Small intestine (tissue), 7 donors: Measurements from ENCODE around the gene SDF4. TPM values are rescaled to one million over a fixed set of nuclear protein-coding genes. Genes with fewer than 3 reads are reported as not detected.

Source experiments
- DNase-seq, 2 donors: peaks; one replicate each; pipeline versions ENCODE4 v3.0.0 to v3.0.0-alpha.2; 2013
- FAIRE-seq: peaks from 2 replicates; lab custom pipeline; 2012; peaks lifted over from hg19 to GRCh38; lab: Jason Lieb, UNC
- H3K27ac ChIP-seq, 3 donors: one replicate each; pipeline ENCODE4 v1.5.1; 2013; ENCODE audit warnings: low read length in 2 of 3, mild to moderate bottlenecking in 2 of 3, control low read depth in 1 of 3, inconsistent platforms in 1 of 3, low read depth in 1 of 3, moderate library complexity in 1 of 3
- H3K27me3 ChIP-seq, 3 donors: one replicate each; pipeline ENCODE4 v1.6.1; 2013; ENCODE audit warnings: low read length in 3 of 3, inconsistent platforms in 1 of 3; ENCODE audit not compliant: control insufficient read depth in 3 of 3, insufficient read depth in 3 of 3
- H3K36me3 ChIP-seq, 3 donors: one replicate each; pipeline ENCODE4 v1.6.1; 2013; ENCODE audit warnings: low read length in 3 of 3, inconsistent platforms in 1 of 3, low read depth in 1 of 3, mild to moderate bottlenecking in 1 of 3, moderate library complexity in 1 of 3; ENCODE audit not compliant: control insufficient read depth in 3 of 3, insufficient read depth in 2 of 3
- H3K4me1 ChIP-seq, 3 donors: one replicate each; pipeline ENCODE4 v1.6.1; 2013; ENCODE audit warnings: low read length in 2 of 3, inconsistent platforms in 1 of 3, low read depth in 1 of 3, mild to moderate bottlenecking in 1 of 3, moderate library complexity in 1 of 3; ENCODE audit not compliant: control insufficient read depth in 3 of 3, insufficient read depth in 2 of 3
- H3K4me3 ChIP-seq, 3 donors: one replicate each; pipeline ENCODE4 v1.5.1; 2013; ENCODE audit warnings: low read length in 3 of 3, control low read depth in 1 of 3, inconsistent platforms in 1 of 3, low read depth in 1 of 3, mild to moderate bottlenecking in 1 of 3, moderate library complexity in 1 of 3
- H3K9me3 ChIP-seq, 2 donors: one replicate each; pipeline ENCODE4 v1.6.1; 2013; ENCODE audit warnings: low read depth in 1 of 2, low read length in 1 of 2; ENCODE audit not compliant: control insufficient read depth in 2 of 2, insufficient read depth in 1 of 2
- WGBS, 3 donors: extraction: QIAGEN DNeasy Blood & Tissue Kit; methylation state at CpG; one replicate each; pipeline ENCODE4 v1.1.7; 2013; 5-methylcytosine and 5-hydroxymethylcytosine counted together
- polyA plus RNA-seq, 4 donors: library from polyadenylated mRNA; stranded (reverse) in 3 of 4; unstranded in 1 of 4; fragments of 200-250 nt in 3 of 4; fragments of 120-200 nt in 1 of 4; gene quantifications; one replicate each; pipeline versions ENCODE4 v1.2.1 to v1.2.3, GENCODE V29; 2013
- donor health status: healthy with polysubstance abuse.
- donor health status: control.
- donor health status: control.
- donor health status: Bipolar disorder and iron deficiency.
- donor health status: healthy.

The SDF4 gene
- polyA plus RNA-seq, 4 donors, result 91.2 to 190 (median 151) TPM

DNA sequence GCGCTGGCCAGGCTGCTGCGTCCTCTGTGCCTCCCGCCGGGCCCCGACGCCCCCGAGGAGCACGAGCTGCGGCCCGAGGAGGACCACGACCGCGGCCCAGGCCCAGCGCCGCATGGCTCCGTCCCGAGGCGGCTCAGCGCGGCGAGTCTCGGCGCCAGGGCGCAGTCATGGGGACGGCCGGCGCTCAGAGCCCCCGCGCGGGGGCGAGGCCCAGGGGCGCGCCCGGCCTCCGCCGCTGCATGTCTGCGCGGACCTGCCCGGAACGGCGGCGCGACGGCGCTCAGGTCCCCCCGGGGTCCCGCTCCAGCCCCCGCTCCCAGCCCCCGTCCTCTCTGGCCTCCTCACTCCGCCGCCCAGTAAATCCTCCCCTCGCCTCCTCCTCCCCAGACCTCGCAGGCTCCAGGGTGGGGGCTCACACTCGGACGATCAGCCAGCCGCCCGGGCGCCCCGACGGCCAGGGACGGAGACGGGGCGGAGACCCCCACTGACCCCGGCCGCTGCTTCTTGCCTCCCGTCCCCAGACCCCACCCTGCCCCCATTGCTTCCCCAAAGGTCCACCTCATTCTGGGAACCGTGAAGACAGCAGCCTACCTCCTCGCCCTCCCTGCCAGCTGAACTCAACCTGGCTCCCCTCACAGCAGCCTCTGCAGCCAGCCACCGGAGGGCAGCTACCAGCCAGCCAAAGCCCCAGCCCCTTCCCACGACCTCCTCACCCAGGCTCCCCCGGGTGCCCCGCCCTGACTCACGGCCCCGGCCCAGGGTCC lies 15.0 kb upstream of the SDF4 start, which contains the start of gene C1QTNF12:
C1QTNF12 (minus strand) TSS at position 146 of the 764 bp plus-strand sequence; CDS start at position 114, 32 bp downstream.
- FAIRE-seq, result no peak
- H3K36me3 ChIP-seq, result peaks cover 0 to 20% (median 0%) of the 10 kb centered on the region in 3 donors
- H3K9me3 ChIP-seq, result no peaks in the 10 kb centered on the region
- H3K4me3 ChIP-seq, result no peak within 1 kb of the TSS
- H3K4me1 ChIP-seq, result peaks cover 0 to 12% (median 2%) of the 10 kb centered on the region in 3 donors
- peaks cover 11 to 29% (median 22%) of the 10 kb centered on the region in 3 donors for H3K27me3 ChIP-seq
- peak in 1 of 2 donors; percentile 32 for DNase-seq
- WGBS, 3 donors, result 3 to 5% (median 4%) methylated on average over 42 to 74 of the region's 74 CpGs
- no peak within 1 kb of the TSS for H3K27ac ChIP-seq

DNA sequence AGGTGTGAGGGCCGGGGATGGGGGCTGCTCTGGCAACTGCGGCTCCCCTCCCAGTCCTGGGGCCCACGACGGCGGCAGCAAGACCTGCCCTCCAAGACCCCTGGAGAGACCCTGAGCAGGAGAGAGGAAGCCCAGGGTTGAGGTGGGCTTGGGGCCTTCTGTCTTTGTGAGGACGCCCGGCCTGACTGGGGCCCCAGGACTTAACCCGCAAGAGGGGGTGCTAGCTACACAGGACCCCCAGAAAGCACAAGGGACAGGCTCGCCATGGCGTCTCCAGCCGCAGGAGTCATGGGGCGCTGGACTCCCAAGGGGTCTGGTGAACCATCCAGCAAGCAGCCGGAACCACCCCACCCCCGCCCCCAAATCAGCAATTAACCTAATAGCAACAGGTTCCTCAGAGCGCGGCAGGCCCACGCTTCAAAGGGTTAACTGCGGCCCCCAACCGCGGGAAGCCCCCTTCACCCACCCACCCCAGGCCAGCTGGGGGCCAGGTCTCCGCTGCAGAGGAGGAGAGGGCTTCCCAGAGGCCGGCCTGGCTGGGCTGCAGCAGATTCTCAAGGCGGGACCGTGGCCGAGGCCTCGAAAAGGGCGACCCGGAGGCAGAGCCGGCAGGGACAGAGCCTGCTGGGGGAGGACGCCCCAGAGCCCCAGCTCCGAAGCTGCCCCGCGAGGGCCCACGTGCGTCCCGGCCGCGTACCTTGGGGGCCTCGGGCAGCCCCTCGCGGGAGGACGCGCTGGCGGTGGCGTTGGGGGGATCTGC lies 14.2 kb upstream of the SDF4 start:
- H3K4me3 ChIP-seq, result no peak overlapping the region
- peaks cover 0 to 12% (median 2%) of the 10 kb centered on the region in 3 donors for H3K4me1 ChIP-seq
- FAIRE-seq (no peak), DNase-seq (no peak)
- H3K27ac ChIP-seq, result no peak overlapping the region
- WGBS, 3 donors, result 23 to 37% (median 35%) methylated on average over 37 to 45 of the region's 45 CpGs
- peaks cover 0 to 20% (median 0%) of the 10 kb centered on the region in 3 donors for H3K36me3 ChIP-seq
- H3K9me3 ChIP-seq, result no peaks in the 10 kb centered on the region
- H3K27me3 ChIP-seq, result peaks cover 11 to 29% (median 22%) of the 10 kb centered on the region in 3 donors

DNA sequence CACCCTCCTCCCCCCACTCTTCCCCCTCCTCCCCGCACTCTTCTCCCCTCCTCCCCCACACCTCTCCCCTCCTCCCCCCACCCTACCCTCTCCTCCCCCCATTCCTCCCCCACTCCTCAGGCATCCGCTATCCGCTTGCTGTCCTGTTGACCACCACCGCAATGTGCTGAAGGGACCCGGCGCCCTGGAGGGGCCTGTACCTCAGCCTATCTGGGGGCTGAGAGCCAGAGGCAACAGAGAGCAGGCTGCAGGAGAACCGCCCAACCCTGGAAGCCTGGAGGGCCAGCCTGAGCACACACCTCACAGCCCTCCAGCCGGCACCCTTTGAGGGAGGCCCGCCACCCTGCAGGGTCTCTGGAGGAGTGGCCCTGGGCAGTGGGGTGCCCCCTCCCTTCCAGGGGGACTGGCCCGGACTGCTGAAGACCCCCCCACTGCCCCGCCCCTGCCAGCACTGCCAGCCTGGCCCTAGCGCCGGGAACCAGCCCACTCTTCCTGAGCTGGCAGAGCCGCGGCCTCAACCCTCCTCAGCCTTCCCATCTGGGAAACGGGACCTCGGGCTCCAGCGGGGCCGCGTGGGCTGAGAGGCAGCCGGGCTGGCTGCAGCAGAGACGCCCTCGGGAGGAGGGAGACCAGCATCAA lies 13.5 kb upstream of the SDF4 start:
- DNase-seq, result no peak
- no peak overlapping the region for H3K27ac ChIP-seq
- H3K27me3 ChIP-seq, result peaks cover 11 to 32% (median 22%) of the 10 kb centered on the region in 3 donors
- 58 to 74% (median 66%) methylated on average over 22 to 23 of the region's 23 CpGs for WGBS, 3 donors
- H3K36me3 ChIP-seq, result peaks cover 0 to 15% (median 0%) of the 10 kb centered on the region in 3 donors
- no peak overlapping the region for H3K4me3 ChIP-seq
- FAIRE-seq, result no peak
- H3K4me1 ChIP-seq, result peaks cover 0 to 12% (median 2%) of the 10 kb centered on the region in 3 donors
- no peaks in the 10 kb centered on the region for H3K9me3 ChIP-seq

DNA sequence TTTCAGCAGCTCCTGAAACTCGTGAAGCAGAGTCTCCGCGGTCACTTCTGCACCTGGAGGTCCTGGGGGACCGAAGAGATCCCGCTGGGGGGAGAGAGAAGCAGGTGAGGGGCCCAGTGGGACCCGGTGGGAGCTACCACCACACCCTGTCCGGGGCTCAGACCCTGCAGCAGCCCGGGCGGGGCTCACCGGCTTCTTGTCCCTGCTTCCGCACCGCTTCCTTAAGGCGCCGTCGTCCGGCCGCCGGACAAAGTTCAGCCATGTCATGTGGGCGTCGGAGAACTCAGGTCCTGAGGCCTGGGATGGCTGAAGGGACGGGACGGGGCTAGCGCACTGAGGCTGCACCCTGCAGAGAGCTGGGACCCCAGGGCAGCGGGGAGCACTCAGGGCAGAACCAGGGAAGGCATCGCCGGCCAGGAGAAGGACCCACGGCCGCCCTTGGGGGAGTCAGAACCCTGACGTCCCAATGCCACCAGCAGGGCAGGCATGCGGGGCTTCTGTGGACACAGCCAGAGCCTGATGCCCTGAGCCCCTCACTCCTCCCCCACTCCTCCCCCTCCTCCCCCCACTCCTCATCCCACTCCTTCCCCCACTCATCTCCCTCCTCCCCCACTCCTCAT lies 12.5 kb upstream of the SDF4 start:
- H3K27me3 ChIP-seq, result peaks cover 11 to 42% (median 22%) of the 10 kb centered on the region in 3 donors
- DNase-seq (peak; percentile 86 to 87), FAIRE-seq (no peak)
- peaks cover 0 to 15% (median 0%) of the 10 kb centered on the region in 3 donors for H3K36me3 ChIP-seq
- peak overlapping the region in 2 of 3 donors; percentile 63 to 70 for H3K4me3 ChIP-seq
- 7 to 49% (median 30%) methylated on average over 23 to 30 of the region's 30 CpGs for WGBS, 3 donors
- H3K27ac ChIP-seq, result peak overlapping the region in 1 of 3 donors; percentile 47
- peaks cover 0 to 19% (median 2%) of the 10 kb centered on the region in 3 donors for H3K4me1 ChIP-seq
- H3K9me3 ChIP-seq, result no peaks in the 10 kb centered on the region

DNA sequence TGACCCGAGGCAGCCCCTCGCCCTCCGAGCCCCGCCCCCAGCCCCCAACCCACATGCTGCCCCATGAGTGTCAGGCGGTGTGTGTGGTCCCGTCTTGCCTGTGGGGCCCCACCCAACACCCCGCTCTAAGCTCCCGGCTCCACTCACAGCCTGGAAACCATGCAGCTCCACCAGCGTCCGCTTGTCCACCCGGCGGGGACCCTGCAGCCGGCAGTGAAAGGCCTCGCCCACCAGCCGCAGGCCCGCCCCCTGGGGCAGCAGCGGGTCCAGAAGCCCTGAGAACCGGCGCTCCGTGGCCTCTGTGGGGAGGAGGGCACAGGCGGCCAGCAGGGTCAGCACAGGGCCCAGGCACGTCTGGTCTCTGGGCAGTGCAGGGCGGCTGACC lies 12.0 kb upstream of the SDF4 start:
- peaks cover 11 to 47% (median 22%) of the 10 kb centered on the region in 3 donors for H3K27me3 ChIP-seq
- peaks cover 0 to 24% (median 2%) of the 10 kb centered on the region in 3 donors for H3K4me1 ChIP-seq
- peak overlapping the region in 1 of 3 donors; percentile 47 for H3K27ac ChIP-seq
- 20 to 46% (median 36%) methylated on average over 21 to 23 of the region's 23 CpGs for WGBS, 3 donors
- no peaks in the 10 kb centered on the region for H3K9me3 ChIP-seq
- peaks cover 0 to 15% (median 0%) of the 10 kb centered on the region in 3 donors for H3K36me3 ChIP-seq
- peak overlapping the region in 2 of 3 donors; percentile 63 to 70 for H3K4me3 ChIP-seq
- FAIRE-seq (no peak), DNase-seq (no peak)

DNA sequence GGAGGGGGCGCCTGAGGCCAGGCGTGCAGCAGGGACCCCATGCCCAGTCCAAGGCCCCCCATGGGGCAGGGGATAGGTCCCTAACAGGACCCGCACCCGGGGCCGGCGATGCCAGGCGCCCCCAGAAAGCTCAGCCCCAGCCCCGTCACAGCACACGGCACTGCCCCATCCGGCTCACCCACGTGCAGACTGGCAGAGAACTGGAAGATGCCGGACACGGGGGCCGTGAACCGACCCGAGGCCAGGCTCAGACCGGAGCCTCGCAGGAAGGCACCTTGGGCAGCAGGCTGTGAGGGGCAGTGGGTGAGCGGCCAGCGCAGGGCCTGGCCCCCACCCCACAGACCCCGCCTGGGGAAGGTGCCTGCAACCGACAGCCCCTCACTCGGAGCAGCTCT lies 11.5 kb upstream of the SDF4 start:
- peaks cover 12 to 52% (median 22%) of the 10 kb centered on the region in 3 donors for H3K27me3 ChIP-seq
- no peak for DNase-seq
- H3K4me3 ChIP-seq, result peak overlapping the region in 2 of 3 donors; percentile 63 to 70
- peaks cover 0 to 15% (median 0%) of the 10 kb centered on the region in 3 donors for H3K36me3 ChIP-seq
- H3K4me1 ChIP-seq, result peaks cover 0 to 28% (median 2%) of the 10 kb centered on the region in 3 donors
- no peak overlapping the region for H3K27ac ChIP-seq
- no peak for FAIRE-seq
- WGBS, 3 donors, result 77 to 89% (median 88%) methylated on average over 12 to 23 of the region's 23 CpGs
- H3K9me3 ChIP-seq, result no peaks in the 10 kb centered on the region

DNA sequence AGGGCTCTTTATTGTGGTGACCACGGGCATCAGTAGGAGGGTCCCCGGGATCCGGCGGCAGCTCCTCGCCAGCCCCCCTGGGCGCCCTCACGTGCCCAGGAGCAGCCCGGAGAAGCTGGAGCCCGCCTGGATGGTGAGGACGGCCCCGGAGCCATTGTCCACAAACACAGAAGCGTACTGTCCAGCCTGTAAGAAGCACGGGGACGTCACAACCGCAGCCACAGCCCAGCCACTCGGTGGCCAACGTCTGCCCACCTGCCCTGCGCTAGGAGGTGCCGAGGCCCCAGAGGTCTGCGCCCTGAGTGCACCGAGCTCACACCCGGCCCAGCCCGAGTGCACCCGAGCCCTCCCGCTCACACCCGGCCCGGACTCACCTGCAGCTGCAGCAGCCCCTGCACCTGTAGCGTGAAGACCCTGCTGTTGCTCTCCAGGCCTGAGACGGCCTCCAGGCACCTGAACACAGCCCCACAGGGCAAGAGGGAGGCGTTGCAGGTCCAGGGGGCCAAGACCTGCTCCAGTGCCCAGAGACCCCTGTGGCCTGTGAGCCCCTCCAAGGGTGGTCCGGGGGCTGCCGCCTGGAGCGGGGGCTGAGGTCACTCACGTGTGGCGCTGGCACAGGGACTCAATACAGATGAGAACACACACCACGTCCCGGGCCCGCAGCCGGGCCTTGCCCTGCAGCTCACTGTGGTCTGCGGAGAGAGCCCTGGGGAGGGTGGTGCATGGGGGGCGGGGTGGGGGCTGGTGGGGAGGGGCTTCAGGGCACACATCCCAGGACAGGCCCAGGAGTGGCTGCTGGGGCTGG lies 10.9 kb upstream of the SDF4 start:
- DNase-seq (no peak), FAIRE-seq (no peak)
- Histone ChIP-seq H3K9me3 (no peaks in the 10 kb centered on the region), H3K4me1 (peaks cover 0 to 34% (median 3%) of the 10 kb centered on the region in 3 donors), H3K4me3 (peak overlapping the region in 1 of 3 donors; percentile 70), H3K36me3 (peaks cover 0 to 15% (median 0%) of the 10 kb centered on the region in 3 donors), H3K27me3 (peaks cover 15 to 55% (median 20%) of the 10 kb centered on the region in 3 donors), H3K27ac (no peak overlapping the region)
- WGBS, 3 donors, result 72 to 90% (median 86%) methylated on average over 36 to 41 of the region's 41 CpGs
